HG02870 (cell line): ENCODE measurements around the gene TAS2R1.
A peak's percentile ranks its signal among the peaks of the same experiment; 100 is the strongest.
"Not testable (repeated sequence)": the region's sequence is repeated elsewhere in the genome, so short reads cannot be mapped to it uniquely, and the experiment has no call there.

Experiments
- ATAC-seq: cut with Tn5 transposase; IDR thresholded peaks from one replicate; pipeline ENCODE4 v1.9.1; 2021; ENCODE audit warnings: mild to moderate bottlenecking, moderate library complexity; ENCODE audit not compliant: unreplicated experiment

TAS2R1 gene

DNA sequence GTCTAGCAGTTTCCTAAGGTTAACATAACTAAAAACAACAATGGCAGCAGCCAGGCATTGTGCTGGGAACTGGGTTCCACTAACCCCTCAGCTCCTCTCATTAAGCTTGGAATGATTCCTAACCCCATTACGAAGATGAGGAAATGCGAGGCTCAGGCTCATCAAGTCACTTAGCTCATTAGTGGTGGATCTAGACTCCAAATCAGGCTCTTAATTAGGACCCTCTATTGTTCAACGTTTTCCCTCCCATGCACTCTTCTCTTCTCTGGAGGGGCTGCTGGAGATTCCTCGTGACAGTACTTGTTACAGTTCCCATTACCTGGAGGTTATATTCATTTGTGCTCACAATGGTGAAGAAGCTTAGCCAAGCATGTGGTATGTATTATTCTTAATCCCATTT is 6.5 kb downstream of the TAS2R1 start:
- ATAC-seq, result no peak

DNA sequence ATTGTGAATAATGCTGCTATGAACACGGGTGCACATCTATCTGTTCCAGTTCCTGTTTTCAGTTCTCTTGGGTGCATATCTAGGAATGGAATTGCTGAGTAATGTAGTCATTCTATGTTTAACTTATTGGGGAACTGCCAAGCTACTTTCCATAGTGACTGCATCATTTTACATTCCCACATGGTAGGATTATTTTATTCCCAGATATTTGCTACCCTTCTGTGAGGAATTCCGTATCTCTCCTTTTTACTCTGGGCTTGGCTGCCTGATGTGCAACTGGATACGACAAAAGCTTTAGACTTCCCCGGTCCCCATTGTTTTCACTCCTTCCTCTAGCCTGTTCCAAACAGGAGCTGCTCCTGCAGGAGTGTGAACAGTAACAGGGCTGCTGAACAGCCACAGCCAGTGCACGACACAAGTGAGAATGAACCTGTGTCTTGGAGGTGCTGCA is 7.2 kb downstream of the TAS2R1 start:
- peak; percentile 70 for ATAC-seq

DNA sequence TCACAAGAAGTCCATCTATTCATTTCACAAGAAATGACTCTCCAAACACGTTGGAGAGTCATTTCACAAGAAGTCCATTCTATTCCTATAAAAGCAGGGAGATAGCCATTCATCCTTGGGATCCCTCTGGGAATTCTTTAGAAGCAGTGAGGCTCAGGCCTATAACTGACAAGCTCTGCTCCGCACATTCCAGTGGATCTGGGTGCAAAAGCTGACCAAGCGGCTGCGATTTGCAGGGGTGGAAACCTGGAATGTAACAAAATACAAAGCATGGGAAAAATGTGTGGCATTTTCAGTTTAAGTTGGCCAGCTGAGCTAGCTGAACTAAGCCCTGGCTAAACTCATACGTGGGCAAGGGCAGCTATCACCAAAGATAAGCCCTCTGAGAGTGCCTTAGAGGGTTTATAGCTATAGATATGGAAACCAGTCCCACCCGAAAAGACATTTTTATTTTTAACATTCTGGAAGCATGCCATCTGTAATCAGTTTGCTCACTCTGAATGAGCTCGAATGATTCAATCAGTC is 8.7 kb downstream of the TAS2R1 start:
- ATAC-seq, result no peak

DNA sequence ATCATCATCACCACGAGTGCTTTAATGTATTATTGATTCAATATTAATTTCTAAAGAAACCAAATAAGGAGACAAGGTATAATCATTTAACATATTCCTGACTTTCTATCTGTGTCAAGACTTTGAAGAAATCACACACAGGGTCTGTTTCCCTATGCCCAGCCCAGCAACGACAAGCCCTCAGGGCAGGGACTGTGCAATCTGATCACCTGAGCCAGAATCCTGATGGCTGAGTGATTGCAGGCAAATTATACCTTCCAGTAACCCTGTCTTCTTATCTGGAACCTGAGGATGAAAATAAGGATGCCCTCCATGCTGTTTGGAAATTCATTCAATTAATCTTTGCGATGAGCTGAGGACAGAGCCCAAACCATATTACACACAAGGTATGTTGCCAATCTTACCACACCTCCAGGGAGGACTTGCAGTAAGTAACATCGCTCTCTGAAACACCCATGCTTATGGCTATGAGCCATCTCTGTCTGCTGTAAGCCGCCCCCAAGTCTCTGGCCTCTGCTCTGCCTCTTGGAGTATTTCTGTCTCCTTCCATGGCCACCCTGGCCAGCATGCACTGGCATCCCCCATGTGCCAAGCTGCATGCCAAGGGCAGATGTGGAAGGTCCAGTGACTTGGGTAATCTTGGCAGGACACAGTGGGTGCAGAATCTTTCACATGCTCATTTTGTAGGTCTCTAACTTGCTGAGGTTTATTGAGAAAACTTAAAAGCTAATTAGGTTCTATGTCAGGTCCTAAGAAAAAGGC is 10.6 kb downstream of the TAS2R1 start:
- no peak for ATAC-seq

DNA sequence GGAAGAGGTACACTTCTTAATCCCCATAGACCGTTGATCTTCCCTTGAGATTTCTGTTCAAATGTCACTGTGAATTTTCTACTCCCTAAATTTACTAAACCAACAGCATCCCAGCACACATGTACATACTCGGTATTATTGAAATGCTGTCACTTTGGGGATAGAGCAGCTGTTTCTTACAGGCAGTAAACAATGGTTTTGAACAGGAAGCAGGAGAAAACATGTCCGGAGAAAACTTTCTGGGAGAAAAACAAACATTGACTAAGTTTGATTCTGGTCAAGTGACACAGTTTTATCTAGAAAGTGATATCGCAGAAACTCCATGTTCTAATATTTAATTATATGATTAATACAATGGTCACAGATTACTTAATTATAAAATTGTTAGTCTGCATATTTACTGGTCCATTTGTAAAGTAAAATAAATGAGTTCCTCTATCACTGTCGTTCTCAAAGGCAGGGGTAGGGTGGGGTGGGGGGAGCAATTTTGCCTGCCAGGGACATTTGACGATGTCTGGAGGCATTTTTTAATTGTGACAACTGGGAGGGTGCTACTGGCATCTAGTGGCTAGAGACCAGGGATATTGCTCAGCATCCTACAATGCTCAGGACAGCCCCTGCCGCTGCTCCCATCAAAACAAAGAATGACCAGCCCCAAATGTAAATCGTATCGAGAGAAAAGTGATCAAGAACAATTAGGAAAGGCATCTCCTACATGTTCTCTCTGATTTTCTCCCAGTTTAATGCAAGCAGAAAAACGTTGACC is 12.2 kb downstream of the TAS2R1 start:
- no peak for ATAC-seq

DNA sequence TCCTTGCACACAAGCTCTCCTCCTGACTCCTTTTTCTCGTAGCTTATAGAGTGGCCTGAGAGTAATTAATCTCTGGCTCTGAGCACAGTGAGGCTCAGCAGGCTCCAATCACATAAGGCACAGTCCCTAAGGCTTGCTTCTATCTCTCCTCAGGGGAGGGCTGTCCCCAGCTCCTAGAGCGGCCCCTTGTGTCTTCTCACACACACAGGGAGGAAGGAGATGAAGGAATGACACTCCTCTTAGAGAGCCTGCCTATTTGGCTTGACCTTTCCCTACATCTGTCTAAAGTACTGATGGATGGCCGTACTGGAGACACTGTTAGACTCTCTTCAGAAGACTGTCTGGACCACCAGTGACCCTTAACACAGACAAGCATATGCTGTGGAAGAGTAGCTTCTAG is 12.9 kb downstream of the TAS2R1 start:
- no peak for ATAC-seq

DNA sequence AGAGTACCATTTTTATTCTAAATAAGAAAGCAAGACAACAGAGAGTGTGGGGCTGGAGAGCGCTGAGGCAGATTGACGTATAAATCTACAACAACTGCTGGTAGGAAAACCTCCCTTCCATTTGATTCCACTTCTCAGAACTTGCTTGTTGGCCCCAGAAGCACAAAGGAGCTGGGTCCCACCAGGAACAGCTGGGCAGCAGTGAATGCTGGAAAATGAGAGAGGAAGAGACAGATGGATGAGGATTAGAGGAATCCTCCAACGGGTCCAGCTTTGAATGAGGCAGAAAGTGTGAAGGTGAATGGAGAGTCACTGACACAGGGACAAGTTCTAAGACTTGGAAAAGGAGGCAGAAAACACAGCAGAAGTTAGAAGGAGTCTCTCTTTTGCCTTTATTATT is 14.8 kb downstream of the TAS2R1 start:
- no peak for ATAC-seq

DNA sequence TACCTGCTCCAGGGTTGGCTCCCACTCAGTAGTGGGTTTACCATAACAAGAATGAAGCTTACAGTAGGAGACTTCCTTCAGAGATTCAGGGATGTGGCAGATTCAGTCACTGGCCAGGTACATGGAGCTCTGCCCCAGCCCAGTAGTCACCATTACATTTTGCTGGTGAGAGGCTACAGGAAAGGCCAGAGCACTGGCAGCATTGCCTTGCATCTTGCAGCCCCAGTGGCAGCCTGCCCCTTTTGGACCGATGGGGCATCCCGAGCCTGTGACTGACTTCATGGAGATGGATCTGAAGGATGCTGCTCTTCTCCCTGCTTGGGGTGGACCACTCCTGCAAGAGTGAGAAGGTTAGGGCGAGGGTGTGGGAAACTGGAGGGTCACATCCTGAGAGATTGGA is 16.8 kb downstream of the TAS2R1 start:
- no peak for ATAC-seq

DNA sequence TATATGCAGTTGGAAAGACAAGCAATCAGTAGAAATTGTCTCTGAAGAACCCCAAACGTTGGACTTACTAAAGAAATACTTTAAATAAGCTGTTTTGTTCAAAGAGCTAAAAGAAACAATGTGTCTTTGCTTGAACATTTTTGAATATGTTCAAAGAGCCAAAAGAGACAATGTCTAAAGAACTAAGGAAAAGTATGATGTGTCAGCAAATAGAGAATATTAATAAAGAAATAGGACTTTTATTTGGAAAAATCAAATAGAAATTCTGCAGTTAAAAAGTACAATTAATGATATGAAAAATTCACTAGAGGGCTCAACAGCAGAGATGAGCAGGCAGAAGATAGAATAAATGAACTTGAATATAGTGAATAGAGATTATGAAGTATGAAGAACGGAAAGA is 19.2 kb downstream of the TAS2R1 start:
- no peak for ATAC-seq

DNA sequence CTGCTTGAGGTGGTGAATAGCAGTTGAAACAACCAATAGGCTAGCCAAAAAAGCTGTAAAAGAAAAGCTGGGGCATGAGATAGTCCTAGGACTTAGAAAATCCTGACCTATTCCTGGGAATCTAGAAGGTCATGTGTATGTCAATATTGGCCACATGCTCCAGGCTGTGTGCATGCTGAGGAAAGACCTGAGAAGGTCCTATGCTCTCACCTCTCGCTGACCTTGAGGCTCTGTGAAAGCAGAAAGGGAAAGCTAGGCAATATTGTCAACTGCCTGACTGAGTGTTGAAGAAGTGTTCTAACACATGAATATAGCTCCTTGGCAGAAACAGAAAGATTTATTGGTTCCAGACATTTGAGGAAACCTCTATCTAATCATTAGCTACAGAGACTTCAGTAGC is 19.8 kb downstream of the TAS2R1 start:
- no peak for ATAC-seq

DNA sequence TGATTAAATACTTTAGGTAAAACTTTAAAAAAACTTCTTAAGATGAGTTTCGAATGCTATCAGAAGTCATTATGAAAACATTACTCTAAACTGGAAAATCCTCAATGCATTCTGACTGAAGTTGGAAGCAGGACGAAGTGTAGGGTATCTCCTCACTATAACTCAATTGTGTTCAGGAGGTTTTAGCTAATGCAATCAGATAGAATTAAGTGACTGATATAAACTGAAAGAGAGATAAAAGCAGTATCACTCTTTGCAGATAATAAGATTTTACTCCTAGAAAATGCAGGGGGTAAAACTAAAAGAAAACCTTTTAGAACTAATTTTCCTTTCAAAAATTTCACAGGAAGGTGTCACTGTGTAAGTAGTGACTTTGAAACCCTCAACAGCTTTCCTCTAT is 22.1 kb downstream of the TAS2R1 start:
- ATAC-seq, result no peak

DNA sequence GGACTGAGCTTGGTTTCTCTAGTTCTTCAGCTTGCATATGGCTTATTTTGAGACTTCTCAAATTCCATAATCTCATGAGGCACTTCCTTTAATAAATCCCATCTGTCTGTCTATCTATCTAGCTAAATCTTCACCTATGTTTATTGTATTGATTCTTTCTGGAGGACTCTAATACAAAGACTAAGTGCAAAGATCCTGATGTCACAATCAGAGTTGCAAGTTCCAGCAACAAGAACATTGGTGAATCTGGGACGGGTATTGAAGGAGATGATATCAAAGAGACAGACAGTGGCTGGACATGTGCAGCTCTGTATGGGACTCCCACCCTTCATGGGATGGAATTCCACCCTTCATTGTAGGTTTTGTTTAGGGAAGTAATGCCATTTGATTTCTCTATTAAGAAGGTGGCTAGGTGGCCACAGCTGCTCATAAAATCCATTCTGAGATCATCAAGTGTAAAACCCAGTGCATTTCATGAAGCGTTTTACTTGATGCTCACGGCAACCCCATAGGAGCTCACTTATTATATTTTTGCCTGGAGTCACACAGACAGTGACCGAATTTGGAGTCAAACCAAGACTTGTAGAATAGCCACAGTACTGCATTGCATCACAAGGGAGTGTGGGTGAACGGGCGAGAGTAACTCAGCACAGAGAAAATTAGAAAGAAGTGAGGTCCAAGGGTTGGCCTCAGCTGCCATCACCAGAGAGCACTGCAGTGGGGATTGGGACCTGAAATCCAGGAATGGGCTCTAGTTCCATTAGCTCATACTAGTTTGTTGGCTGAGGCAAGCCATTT is 24.9 kb downstream of the TAS2R1 start:
- no peak for ATAC-seq

DNA sequence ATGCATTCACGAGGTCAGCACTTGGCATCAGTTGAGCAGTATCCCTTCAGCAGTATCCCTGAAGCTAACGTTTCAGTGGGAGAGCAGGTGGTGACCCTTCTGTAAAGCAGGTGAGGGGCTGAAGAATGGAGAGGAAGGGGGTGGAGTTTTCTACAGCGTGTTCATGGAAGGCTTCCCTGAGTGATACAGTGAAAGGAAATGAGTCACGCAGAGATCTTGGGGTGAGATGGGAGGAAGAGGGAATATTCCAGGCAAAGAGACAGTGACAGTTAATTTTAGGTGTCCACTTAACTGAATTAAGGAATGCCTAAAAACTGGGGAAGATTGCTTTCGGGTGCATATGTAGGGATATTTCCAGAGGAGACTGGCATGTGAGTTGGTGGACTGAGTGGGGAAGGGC is 25.7 kb downstream of the TAS2R1 start:
- ATAC-seq, result no peak

DNA sequence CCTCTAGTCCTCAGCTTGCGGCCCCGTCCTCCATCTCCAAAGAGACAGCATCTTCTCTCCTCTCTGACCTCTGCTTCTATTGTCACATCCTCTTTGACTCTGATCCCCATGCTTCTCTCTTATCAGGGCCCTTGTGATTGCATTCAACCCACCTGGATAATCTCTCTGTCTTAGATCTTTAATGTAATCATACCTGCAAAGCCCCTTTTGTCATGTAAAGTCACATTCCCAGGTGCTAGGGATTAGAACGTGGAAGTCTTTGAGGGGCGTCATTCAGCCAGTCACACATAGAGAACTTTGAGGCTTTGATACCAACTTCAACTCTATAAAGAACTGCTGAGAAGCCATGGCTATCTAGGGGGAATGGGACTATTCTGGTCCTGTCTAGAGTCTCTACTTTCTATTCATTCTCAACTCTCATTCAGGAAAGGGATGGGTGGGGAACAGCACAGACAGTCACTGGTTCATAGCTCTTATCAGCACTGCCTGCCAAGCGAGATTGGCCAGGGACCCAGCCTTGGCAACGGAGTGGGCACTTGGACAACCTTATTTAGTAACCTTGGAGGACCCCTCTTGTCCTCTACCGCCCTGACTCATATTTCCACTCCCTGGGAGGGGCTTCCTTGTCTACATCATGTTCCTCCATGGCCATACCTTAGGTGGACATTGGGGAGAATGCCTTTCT is 29.0 kb downstream of the TAS2R1 start:
- ATAC-seq, result no peak

DNA sequence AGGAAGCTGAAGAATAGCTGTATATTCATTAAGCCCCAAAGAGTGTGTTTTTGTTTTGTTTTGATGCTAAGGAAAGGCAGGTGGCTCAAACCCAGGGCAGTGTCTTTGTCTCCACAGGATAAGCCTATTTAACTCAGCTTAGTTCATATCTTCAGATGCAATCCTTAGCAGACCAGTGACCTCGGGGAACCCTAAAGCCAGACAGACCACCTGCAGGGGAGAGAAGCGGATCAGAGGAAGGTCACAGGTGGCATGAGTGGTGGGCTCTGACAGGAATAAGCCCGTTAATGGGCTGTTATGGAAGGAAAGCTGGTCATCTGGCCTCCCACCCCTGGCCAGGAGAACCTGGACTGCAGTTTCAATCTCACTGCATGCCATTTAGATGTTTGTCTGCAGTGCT is 30.8 kb downstream of the TAS2R1 start:
- ATAC-seq, result no peak

DNA sequence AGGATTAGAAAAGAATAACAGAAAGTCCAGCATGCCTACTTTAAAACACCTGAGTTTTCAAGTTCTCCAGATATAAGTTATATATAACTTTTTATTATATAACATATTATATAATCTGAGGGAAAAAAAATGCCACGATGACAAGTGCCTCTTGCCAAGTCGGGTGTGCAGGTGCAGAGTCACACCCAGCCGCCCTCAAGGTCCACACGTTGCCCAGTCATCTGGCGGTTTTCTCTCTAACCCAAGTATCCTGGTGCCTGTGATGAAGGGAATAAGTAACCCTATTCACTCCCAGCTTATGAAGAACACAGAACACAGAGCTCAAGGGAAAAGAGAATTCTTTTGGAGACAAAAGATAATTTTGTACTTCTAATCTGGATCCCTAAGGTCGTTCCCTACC is 31.8 kb downstream of the TAS2R1 start:
- ATAC-seq, result not testable (repeated sequence)

DNA sequence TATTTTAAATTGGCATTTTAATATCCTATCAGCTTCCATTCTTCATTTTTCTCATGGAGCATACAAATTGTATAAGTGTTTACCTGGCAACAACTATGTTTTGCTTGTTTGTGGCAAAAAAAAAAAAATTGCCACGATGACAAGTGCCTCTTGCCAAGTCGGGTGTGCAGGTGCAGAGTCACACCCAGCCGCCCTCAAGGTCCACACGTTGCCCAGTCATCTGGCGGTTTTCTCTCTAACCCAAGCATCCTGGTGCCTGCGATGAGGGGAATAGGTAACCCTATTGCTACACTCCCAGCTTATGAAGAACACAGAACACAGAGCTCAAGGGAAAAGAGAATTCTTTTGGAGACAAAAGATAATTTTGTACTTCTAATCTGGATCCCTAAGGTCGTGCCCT is 32.8 kb downstream of the TAS2R1 start:
- not testable (repeated sequence) for ATAC-seq

DNA sequence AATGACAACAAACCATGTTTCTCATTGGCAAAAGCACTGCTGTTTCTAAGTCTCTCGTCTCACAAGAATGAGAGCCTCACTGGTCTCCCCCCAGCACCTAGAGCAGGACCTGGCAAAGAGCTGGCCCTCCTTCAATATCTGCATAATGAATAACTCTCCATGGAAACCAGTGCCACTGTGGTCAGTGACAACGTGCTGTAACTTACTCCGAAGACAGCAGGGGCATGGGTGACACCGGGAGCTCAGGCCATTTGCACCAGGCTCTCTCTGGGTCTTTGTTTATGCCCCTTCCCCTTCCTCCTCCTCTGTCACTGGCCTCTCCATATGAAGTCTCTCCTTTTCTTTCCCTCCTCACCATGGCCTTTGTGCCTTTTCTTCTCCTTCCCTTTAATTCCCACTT is 33.3 kb downstream of the TAS2R1 start:
- no peak for ATAC-seq

DNA sequence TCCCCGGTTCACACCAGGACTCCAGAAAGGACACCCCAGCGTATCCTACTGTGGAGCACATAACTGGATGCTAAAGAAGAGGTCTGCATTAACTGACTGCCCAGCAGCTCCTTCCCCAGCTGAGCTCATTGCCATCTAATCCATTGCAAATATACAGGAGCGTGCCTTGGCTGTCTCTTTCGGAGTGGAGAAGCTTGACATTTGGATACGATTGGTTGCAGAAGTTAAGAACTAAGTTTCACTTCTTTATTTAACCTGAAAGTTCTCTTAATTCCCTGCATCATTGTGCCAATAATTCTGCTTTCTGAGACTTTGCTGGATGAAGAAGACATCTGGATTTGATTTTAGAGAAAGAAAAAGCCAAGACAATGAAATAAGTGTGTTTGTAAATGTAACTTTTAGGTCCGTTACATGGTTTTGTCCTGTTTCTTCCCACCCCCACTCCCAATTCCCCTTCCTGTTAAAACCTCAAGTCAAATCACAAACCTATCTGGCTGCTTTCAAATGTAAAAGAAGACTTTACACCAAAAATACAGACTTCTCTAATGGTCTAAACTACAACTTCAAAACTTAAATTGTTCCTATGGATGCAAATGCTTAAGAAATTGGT is 33.9 kb downstream of the TAS2R1 start:
- ATAC-seq, result no peak

DNA sequence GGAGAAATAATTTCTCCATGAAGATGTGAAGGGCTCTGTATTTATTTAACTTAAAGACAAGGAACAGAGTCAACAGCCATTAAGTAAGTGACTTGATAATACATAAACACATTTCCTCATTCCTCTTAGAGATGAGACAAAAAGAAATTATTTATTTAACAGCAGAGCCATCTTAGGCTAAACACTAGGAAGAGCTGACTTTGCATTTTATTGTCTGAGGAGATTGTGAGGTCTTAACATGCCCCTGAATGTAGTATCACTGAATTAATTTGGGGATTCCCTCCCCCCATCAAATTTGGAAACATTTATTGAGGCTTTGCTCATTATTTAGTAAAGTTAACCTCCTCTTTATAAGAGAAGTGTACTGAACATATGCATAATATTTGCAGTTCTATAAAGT is 35.2 kb downstream of the TAS2R1 start:
- no peak for ATAC-seq
